Measurements from ENCODE around the gene SLC2A5.
"Not testable (repeated sequence)": the region's sequence is repeated elsewhere in the genome, so short reads cannot be mapped to it uniquely, and the experiment has no call there.

The SLC2A5 gene

DNA sequence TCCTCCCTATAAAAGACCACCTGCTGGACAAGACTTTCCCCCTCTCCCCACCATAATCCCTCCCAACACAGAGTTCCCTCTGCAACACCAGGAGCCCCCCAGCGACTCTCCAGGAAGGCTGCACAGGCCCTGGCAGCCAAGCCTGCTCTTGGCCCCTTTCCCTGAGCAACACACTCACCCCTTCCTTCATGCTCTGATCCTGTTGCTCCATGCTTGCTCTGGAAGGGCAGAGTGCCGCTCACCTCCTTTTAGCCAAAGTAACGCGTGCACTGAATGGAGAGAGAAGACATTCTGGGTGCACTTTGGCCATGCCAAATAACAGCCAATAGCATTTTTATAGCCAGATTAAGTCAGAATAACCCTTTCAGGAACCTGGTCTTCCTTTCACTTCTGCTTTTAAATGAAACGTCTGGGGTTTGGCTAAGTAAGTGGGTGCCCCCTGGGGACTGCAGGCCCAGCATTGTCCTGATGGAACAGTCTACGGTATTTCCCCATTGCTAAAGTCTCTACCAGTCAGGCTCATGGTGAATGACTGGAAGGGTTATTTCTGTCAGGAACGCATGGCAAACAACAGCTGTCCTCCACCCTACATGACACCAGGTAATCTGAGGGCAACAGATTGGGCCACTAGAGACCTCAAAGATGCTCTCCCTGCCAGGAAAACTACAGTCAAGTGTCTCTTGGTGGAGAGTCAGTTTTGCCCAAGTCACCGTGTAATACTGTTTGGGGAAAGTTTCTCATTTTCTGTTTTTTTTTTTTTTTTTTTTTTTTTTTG lies at the start of gene SLC2A5:
TSS of gene SLC2A5 (minus strand) at position 310 of the 775 bp plus-strand sequence. CDS start at position 211, 99 bp downstream.
- DNase-seq, result no peak

GRCh38 chr1:9118186-9118585 lies 48.8 kb upstream of the SLC2A5 start:
- no peak for DNase-seq

DNA sequence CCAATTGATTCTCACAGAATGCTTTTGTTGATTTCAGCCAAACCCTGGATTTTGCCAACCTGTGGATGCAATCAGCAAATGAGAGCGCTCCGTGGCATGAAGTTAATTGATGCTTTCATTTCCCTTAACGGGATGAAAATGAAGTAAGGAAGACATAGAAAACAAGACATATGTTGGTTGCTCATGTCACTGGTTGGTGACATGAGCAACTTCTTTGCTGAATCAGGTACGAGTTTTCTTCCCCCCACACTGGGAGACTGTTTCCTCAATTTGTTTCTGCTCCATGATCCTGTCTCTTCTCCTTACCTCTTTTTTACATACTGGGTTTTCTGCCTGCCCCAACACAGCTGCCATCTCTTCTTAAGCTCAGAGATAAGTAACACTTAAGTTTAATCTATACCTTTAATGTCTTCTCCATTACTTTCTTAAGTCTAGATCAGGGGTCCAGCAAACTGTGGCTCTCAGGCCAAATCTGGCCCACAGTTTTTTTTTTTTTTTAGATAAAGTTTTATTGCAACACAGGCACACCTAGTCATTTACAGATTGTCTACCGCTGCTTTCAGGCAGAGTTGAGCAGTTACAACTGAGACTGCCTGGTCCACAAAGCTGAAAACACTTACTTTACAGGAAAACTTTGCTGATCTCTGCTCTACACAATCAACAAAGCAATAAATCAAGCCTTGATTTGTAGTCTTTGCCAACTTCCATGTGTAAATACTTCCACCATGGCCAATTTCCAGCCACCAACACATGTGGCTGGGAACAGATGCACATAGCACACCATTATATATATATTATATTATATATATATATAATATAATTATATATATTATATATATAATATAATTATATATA lies 46.1 kb upstream of the SLC2A5 start:
- no peak for DNase-seq

DNA sequence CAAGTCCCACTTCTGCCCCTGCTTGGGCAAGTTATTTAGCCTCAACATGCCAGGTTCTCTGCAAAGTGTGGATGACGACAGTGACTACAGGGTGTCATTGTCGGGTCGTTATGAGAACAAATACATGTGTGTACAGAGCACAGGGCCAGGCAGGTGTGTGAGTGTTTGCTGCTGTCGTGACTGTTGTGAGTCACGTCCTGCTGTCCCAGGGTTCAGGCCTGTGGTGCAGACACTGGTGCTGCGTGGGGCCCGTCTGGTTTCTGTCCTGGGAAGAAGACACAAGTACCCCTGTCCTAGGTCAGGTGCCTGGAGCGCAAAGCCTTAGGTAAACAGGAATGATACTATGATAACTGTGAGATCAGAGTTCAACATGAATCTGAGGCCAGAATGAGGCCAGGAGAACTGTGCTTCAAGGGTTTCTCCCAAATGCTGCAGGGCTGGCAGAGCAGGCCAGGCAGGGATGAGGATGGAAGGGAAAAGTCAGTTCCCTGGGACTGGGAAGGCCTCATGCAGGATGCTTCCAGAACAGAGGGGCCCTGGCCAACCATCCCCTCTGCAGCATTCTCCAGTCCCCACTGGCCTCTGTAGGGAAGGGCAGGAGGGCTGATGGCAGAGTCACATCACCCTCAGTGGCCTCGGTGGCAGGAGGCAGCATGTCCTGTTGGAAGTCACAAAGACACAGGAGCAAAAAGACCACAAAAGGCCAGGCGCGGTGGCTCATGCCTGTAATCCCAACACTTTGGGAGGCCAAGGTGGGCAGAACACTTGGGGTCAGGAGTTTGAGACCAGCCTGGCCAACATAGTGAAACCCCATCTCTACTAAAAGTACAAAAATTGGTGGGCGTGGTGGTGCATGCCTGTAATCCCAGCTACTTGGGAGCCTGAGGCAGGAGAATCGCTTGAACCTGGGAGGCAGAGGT lies 43.8 kb upstream of the SLC2A5 start:
- no peak for DNase-seq

GRCh38 chr1:9111957-9112356 lies 42.5 kb upstream of the SLC2A5 start:
- peak in 1 of 2 donors; percentile 21 for DNase-seq

DNA sequence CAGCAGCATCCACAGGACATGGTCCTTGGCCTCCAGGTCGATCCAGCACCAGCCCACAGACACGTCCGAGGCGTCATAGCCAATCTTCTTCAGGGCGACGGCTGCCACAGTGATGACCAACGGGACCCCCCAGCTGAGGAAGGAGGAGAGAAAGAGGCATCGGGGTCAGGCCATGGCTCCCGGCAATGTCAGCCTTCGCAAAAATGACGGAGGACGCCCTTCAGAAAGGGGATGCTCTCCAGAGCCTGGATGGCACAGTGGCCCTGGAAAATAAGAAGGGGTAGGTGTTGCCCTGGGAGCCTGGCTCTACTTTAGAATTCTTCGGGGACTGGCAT lies 41.9 kb upstream of the SLC2A5 start:
- DNase-seq, result no peak

DNA sequence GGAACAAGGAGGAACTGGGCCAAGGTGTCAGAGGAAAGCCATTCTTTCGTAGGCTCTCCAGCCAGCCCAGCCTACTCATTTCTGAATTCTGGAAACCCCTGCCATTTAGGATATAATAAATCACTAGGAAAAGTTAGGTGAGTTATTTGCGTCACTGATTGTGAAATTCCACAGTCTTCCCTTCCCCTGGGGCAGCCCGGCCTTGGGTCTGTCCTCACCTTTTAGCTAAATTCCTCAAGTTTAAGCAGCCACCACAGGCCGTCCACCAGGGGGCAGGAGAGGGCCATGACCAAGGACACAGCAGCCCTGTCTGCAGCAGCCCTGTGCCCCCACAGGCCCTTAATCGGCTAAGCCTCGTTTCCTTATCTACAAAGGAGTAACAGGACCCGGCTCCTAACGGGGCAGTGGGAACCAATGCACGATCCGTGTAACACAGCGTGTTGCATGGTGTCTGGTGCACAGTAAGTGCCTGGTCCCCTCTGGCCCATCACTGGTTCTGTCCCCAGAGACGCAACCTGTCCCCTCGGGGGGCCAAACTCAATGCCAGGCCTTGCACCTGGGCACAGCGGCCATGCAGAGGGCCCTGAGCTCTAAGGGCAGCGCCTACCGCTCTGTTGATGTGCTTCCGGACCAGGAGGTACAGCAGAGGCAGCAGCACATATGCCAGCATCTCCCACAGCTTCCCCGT lies 41.4 kb upstream of the SLC2A5 start:
- DNase-seq, result peak; percentile 91 to 92

GRCh38 chr1:9108056-9108665 lies 38.7 kb upstream of the SLC2A5 start:
- DNase-seq, result no peak

GRCh38 chr1:9107136-9107535 lies 37.7 kb upstream of the SLC2A5 start:
- no peak for DNase-seq

GRCh38 chr1:9106286-9106685 lies 36.9 kb upstream of the SLC2A5 start:
- DNase-seq, result no peak

DNA sequence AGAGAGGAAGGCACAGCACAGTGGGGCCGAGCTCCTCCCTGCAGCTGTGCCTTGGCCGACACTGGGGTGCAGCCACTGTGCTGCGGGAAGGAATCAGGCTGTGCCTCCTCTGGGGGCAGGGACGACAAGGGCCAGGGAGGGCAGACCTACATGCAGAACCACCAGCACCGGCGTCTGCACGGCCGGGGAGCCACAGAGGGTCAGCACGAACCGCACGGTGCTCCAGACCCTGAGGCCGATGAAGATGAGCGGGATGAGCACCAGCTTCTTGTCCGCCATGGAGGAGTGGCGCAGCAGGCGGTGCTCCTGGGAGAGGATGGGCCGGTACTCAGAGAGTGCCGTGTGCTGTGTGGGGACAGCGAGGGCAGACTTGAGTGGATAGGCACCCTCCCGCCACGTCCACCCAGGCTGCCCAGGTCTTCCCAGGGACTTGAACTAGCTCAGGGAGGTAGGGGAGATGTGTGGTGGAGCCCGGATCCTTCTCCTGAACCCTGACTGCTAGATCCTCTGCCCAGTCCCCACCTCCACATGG lies 36.0 kb upstream of the SLC2A5 start:
- no peak for DNase-seq

- peak in 1 of 2 donors; percentile 22 for DNase-seq
These were observed 32.2 kb upstream of the SLC2A5 start for GRCh38 chr1:9101510-9102146.

DNA sequence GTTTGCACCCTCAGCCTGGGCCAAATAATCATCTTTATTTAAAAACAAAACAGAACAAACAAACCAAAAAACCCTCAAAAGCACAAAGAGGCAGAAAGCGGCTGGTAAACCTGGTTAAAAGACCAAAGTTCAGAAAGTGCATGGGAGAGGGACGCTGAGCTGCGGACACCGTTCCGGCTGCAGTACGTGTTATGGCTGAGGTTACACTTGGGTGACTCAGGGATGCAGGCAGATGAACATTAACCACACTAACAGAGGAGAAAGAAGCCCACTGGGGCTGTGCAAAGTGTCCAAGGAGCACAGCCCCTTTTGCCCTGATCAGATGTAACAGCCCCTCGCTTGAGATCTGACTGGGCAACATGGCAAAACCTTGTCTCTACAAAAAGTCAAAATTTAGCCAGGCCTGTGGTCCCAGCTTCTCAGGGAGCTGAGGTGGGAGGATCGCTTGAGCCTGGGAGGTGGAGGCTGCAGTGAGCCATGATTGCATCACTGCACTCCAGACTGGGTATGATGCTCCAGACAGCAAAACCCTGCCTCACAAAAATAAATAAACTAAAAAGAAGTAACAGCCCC lies 31.1 kb upstream of the SLC2A5 start:
- no peak for DNase-seq

- no peak for DNase-seq
These were observed 30.1 kb upstream of the SLC2A5 start for GRCh38 chr1:9099555-9099954.

GRCh38 chr1:9097947-9098705 lies 28.7 kb upstream of the SLC2A5 start:
- no peak for DNase-seq

DNA sequence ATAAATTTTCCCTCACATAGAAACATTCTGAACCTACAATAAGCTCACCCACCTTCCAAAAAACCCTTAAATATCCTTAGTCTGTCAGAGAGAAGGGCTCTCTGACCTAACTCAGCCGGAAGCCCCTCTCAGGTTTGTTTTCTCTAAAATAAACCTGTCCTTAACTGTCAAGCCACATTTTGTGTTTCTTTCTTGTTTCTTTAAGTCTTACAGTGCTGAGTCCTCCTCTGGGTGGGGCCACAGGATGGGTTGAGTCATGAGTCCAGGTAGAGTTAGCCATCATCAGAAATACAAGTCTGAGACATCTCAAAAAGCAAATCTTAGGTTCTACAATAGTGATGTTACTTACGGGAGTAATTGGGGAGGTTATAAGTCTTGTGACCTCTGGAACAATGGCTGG lies 26.4 kb upstream of the SLC2A5 start:
- no peak for DNase-seq

GRCh38 chr1:9093996-9094595 lies 24.7 kb upstream of the SLC2A5 start:
- not testable (repeated sequence) for DNase-seq

DNA sequence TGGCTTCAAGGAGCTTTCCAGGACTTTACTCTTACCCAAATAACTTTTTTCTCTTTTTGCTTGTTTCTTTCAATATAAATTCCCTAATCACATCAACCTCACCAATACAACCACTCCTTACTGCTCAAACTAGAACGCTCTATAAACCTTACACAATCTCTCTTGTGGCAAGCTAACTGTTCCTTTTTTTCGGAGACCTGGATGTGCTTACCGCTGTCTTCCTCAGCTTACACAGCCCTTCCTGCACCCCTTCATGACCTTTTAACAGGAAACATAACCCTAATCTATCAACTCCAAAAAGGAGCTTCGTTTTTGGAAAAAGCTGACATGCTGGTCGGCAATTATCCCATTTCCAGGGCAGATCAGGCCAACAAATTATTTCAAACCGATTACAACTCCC lies 24.1 kb upstream of the SLC2A5 start:
- DNase-seq, result no peak

GRCh38 chr1:9093091-9093490 lies 23.7 kb upstream of the SLC2A5 start:
- DNase-seq, result no peak

- DNase-seq, result no peak
These were observed 19.4 kb upstream of the SLC2A5 start for GRCh38 chr1:9088807-9089206.

All from stimulated activated CD4-positive, alpha-beta T cell treated with anti-CD3 and anti-CD28 coated beads, Interleukin-2, amount 100 ng/mL, for 24 hours (primary cell).